Stimulated activated CD8-positive, alpha-beta memory T cell treated with anti-CD3 and anti-CD28 coated beads, Interleukin-12 subunit alpha, Interleukin-12 subunit beta, amount 100 ng/mL, for 24 hours (primary cell): ENCODE data around the gene MRGPRD.

Experiments
- DNase-seq: peaks from one replicate; pipeline ENCODE4 v3.0.0-alpha.2; 2020; ENCODE audit errors: extremely low read depth

The MRGPRD gene

DNA sequence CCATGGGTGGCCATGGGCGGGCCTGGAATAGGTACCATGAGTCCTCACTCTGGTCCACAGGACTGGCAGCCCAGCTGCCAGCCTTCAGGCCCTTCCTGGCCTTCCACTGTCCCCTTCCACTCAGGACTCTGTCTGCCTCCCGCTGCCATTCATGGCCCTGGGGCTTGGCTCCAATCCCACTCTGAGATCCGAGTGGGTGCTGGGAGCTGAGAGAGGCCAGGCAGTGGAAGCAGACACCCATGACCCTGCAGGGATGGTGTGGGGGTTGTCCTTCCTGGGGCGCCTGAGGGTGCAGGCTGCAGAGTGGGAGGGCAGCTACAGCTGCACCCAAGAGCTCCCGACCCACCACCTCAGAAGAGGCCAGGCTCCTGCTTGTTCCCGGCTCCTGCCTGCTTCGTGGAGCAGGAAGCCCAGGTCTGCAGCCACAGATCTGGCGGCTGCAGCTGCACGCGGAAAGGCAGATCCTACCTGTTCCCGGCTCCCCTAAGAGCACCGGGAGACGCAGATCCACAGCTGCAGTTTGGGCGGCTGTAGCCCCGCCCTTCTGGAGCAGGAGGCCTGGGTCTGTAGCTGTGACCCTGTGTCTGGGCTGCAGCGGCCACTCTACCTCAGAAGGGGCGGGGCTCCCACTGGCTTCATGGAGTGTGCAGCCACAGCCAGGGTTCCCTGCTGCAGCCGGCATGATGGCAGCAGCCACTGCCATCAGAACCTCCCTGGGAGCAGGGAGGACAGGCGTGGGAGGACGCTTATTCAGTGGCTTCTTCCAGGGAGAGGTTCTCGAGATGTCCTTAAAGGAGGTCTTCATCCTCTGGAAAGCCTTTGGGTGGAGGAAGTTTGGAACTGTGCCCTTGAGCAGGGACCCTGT is 49.6 kb downstream of the MRGPRD start:
- no peak for DNase-seq
